Measurements from ENCODE around the gene ATP2A2.

ATP2A2 gene

DNA sequence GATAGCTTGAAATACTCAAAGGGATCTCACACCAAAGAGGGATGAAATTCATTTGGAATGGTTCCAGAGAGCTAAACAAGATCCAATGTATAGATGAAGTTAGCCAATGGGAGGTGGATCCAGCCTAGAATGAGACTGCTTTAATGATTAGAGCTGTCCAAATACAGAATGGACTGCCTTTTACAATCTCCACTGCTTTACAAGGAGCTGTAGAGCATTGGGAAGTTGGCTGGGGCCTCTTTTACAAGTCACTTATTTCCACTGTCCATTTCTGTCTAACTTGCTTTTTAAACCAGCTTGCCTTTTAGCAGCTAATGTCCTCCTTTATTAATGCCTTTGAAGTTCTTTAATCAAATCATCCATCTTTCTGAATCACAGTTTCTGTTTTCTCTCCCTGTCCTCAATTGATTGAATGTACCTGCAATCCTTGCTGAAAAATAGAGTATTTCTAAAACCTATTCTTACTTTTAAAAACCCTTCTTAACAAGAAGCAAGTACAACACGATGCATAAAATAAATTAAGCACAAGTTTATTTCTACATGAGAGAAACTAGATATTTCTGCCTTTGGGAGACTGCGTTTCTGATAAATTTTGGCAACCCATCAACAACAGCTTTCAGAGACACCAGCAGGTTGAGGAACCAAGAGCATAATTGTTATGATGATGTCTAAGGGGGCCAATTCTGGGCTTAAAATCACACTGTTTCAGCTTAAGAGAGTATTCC lies 3.4 kb upstream of the ATP2A2 start:
- H3K27me3 ChIP-seq (ENCODE audit: control insufficient read depth, insufficient read depth, low read length) = no peaks in the 10 kb centered on the region
- TF ChIP-seq CTCF (IDR thresholded peaks at IDR 0.05) = no peak
- no peak overlapping the region for H2AFZ ChIP-seq
- H3K4me3 ChIP-seq (ENCODE audit: low read depth, low read length) = no peak overlapping the region
- H3K4me1 ChIP-seq = peaks cover 5% of the 10 kb centered on the region
- H3K79me2 ChIP-seq = peaks cover under 1% of the 10 kb centered on the region
- no peaks in the 10 kb centered on the region for H3K9me3 ChIP-seq (ENCODE audit: control insufficient read depth, low read length)
- no peak overlapping the region for H3K27ac ChIP-seq
- no peak overlapping the region for H3K9ac ChIP-seq
- H3K4me2 ChIP-seq (ENCODE audit: low read length) = no peak overlapping the region
- H3K36me3 ChIP-seq (ENCODE audit: control insufficient read depth, insufficient read depth, low read length) = no peaks in the 10 kb centered on the region

DNA sequence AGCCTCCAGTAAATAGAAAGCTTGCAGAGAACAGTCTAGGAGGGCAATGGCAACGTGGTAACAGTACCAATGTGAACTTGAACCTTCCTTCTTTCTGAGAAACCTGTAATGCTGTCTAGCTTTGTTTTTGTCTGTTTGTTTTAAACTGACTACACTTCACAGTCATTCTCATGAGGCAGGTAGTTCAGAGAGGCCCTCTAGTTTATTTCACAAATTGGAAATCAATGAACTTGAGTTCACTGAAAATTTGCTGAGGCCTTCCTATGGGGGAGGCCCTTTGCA lies 2.9 kb upstream of the ATP2A2 start:
- Histone ChIP-seq H3K36me3 (ENCODE audit: control insufficient read depth, insufficient read depth, low read length) (no peaks in the 10 kb centered on the region), H3K27ac (no peak overlapping the region), H3K4me3 (ENCODE audit: low read depth, low read length) (no peak overlapping the region), H3K4me2 (ENCODE audit: low read length) (no peak overlapping the region), H2AFZ (no peak overlapping the region), H3K9ac (no peak overlapping the region), H3K9me3 (ENCODE audit: control insufficient read depth, low read length) (no peaks in the 10 kb centered on the region), H3K4me1 (peaks cover 8% of the 10 kb centered on the region), H3K79me2 (peaks cover 6% of the 10 kb centered on the region), H3K27me3 (ENCODE audit: control insufficient read depth, insufficient read depth, low read length) (no peaks in the 10 kb centered on the region)
- no peak for TF ChIP-seq CTCF (IDR thresholded peaks at IDR 0.05)

GRCh38 chr12:110279566-110280375 lies 1.3 kb upstream of the ATP2A2 start:
- peaks cover 12% of the 10 kb centered on the region for H3K4me1 ChIP-seq
- H3K9ac ChIP-seq = peak overlapping the region; percentile 82
- H3K4me3 ChIP-seq (ENCODE audit: low read depth, low read length) = peak overlapping the region; percentile 81

DNA sequence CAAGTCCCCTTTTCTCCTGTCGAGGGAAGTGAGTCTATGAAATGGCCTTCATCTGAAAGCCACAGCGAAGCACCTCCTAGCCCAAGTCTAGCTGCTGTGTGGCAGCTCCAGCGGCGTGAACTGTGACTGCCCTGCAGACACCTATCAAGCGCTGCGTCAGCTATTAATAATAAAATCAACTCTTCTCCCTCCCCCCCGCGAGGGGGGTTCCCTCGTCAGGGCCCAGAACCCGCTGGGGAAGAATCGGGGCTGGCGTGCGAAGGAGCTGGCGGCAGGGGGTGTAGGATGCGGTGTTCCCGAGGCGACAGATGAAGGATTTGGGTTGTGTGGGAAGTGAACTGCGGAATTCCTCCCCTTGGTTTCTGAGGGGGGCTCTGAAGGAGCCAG lies 662 bp upstream of the ATP2A2 start:
- H3K4me3 ChIP-seq (ENCODE audit: low read depth, low read length) = peak overlapping the region; percentile 81
- peak overlapping the region; percentile 90 for H3K27ac ChIP-seq
- H3K27me3 ChIP-seq (ENCODE audit: control insufficient read depth, insufficient read depth, low read length) = no peaks in the 10 kb centered on the region
- no peaks in the 10 kb centered on the region for H3K9me3 ChIP-seq (ENCODE audit: control insufficient read depth, low read length)
- H2AFZ ChIP-seq = peak overlapping the region; percentile 96
- H3K9ac ChIP-seq = peak overlapping the region; percentile 82
- H3K4me2 ChIP-seq (ENCODE audit: low read length) = peak overlapping the region; percentile 87
- TF ChIP-seq CTCF (IDR thresholded peaks at IDR 0.05) = no peak
- no peaks in the 10 kb centered on the region for H3K36me3 ChIP-seq (ENCODE audit: control insufficient read depth, insufficient read depth, low read length)
- H3K4me1 ChIP-seq = peaks cover 12% of the 10 kb centered on the region
- H3K79me2 ChIP-seq = peaks cover 14% of the 10 kb centered on the region

More at GRCh38 chr12:110279566-110280375, 1.3 kb upstream of the ATP2A2 start:
- no peak for TF ChIP-seq CTCF (IDR thresholded peaks at IDR 0.05)
- Histone ChIP-seq H3K27me3 (ENCODE audit: control insufficient read depth, insufficient read depth, low read length) (no peaks in the 10 kb centered on the region), H2AFZ (peak overlapping the region; percentile 96), H3K27ac (peak overlapping the region; percentile 90), H3K9me3 (ENCODE audit: control insufficient read depth, low read length) (no peaks in the 10 kb centered on the region), H3K4me2 (ENCODE audit: low read length) (peak overlapping the region; percentile 87), H3K36me3 (ENCODE audit: control insufficient read depth, insufficient read depth, low read length) (no peaks in the 10 kb centered on the region), H3K79me2 (peaks cover 10% of the 10 kb centered on the region)
